OCI-LY7 (cell line): Measurements from ENCODE around the gene JMJD4. TPM values are rescaled to one million over a fixed set of nuclear protein-coding genes. Genes with fewer than 3 reads are reported as not detected.

Experiments used
- BruUV-seq: library from RNA; stranded (reverse); fragments of 400-500 nt; replicated peaks from 2 replicates; lab custom pipeline; 2021; lab: Mats Ljungman, UMichigan
- CTCF ChIA-PET: fragments of 300-600 bp; sonication (Branson Sonifier 250); formaldehyde crosslinking; loops from one replicate; lab custom pipeline; 2022; ENCODE audit warnings: antibody characterized with exemption; ENCODE audit not compliant: unreplicated experiment; lab: Charles Lee
- POLR2A ChIA-PET: fragments of 300-600 bp; sonication (Branson Sonifier 250); formaldehyde crosslinking; loops from one replicate; lab custom pipeline; 2022; ENCODE audit warnings: antibody characterized with exemption; lab: Charles Lee
- DNase-seq: peaks from one replicate; pipeline ENCODE4 v3.0.0-alpha.2; 2015; ENCODE audit warnings: low spot score
- H2AFZ ChIP-seq: fragments of 200-600 bp; sonication (generic), shearing (Covaris generic); 2 replicates; pipeline ENCODE4 v1.6.1; 2014; ENCODE audit warnings: mild to moderate bottlenecking, antibody characterized with exemption, low read length, moderate library complexity
- H3K27ac ChIP-seq: fragments of 200-600 bp; sonication (generic); 2 replicates; pipeline ENCODE4 v1.5.1; 2014; ENCODE audit warnings: mixed run types, low read depth, mild to moderate bottlenecking, moderate library complexity, low read length, inconsistent platforms; ENCODE audit not compliant: poor library complexity, severe bottlenecking
- H3K36me3 ChIP-seq: fragments of 200-600 bp; sonication (generic); 2 replicates; pipeline ENCODE4 v1.6.1; 2014; ENCODE audit warnings: mild to moderate bottlenecking, antibody characterized with exemption, low read length, moderate library complexity, mixed read lengths; ENCODE audit not compliant: insufficient read depth
- H3K4me1 ChIP-seq: fragments of 200-600 bp; sonication (generic); 2 replicates; pipeline ENCODE4 v1.5.1; 2014; ENCODE audit warnings: mild to moderate bottlenecking, low read length; ENCODE audit not compliant: insufficient read depth, poor library complexity, severe bottlenecking
- H3K4me2 ChIP-seq: fragments of 200-600 bp; sonication (generic); 2 replicates; pipeline ENCODE4 v1.6.1; 2014; ENCODE audit warnings: mild to moderate bottlenecking, low read length
- H3K4me3 ChIP-seq: fragments of 200-600 bp; sonication (generic); 2 replicates; pipeline ENCODE4 v1.5.1; 2014; ENCODE audit warnings: mild to moderate bottlenecking, low read depth, low read length; ENCODE audit not compliant: poor library complexity, severe bottlenecking
- H3K79me2 ChIP-seq: fragments of 200-600 bp; sonication (generic); 2 replicates; pipeline ENCODE4 v1.6.1; 2016; ENCODE audit warnings: low read depth, mild to moderate bottlenecking, low read length, moderate library complexity, mixed read lengths; ENCODE audit not compliant: insufficient read depth
- H3K9me2 ChIP-seq: fragments of 200-600 bp; sonication (generic); 2 replicates; pipeline ENCODE4 v1.6.1; 2016; ENCODE audit warnings: mild to moderate bottlenecking, low read length, mixed read lengths; ENCODE audit not compliant: insufficient read depth
- H3K9me3 ChIP-seq: fragments of 200-600 bp; sonication (generic); 2 replicates; pipeline ENCODE4 v1.6.1; 2014; ENCODE audit warnings: mild to moderate bottlenecking, mixed run types, low read length, mixed read lengths
- H4K20me1 ChIP-seq: fragments of 200-600 bp; sonication (generic); 2 replicates; pipeline ENCODE4 v1.6.1; 2014; ENCODE audit warnings: mild to moderate bottlenecking, antibody characterized with exemption, low read length, moderate library complexity, mixed read lengths; ENCODE audit not compliant: insufficient read depth
- EZH2phosphoT487 ChIP-seq: fragments of 200-600 bp; sonication (generic); IDR thresholded peaks from 2 replicates; pipeline ENCODE4 v1.6.1; 2018; ENCODE audit warnings: low read depth, borderline replicate concordance, mild to moderate bottlenecking, mixed run types, antibody characterized with exemption, low read length, moderate library complexity, mixed read lengths
- intact Hi-C: fragments of 100-400 bp; cut with micrococcal nuclease; formaldehyde crosslinking; loops from one replicate; pipeline ENCODE4 v1.10.0; 2022; ENCODE audit not compliant: unreplicated experiment
- total RNA-seq, 2 experiments: library from RNA; depleted of rRNA in 1 of 2; stranded (reverse); fragments of >200 nt in 1 of 2; shearing (Covaris generic) in 1 of 2; gene quantifications; 2 replicates each; pipeline ENCODE4 v1.2.3, GENCODE V29; 2014 to 2022
- TF ChIP-seq, protein P1 (sequence below): fragments of 200-600 bp; sonication (generic); conservative IDR thresholded peaks from 2 replicates; pipeline ENCODE4 v1.5.1; 2014; ENCODE audit warnings: mild to moderate bottlenecking, antibody characterized with exemption, low read length, moderate library complexity, mixed read lengths

JMJD4 gene
- total RNA-seq, 2 experiments from 2014 or later, result 27.8 to 41.8 TPM

- no peak overlapping the region for H3K4me3 ChIP-seq
- H3K4me1 ChIP-seq, result peaks cover 13% of the 10 kb centered on the region
- ChIA-PET CTCF (no interaction called here), POLR2A (no interaction called here)
- H3K27ac ChIP-seq, result no peak overlapping the region
- H3K79me2 ChIP-seq, result peaks cover 17% of the 10 kb centered on the region; the same call in 1 of the 2 replicates
- no peak for TF ChIP-seq EZH2phosphoT487
- TF ChIP-seq, protein P1, sequence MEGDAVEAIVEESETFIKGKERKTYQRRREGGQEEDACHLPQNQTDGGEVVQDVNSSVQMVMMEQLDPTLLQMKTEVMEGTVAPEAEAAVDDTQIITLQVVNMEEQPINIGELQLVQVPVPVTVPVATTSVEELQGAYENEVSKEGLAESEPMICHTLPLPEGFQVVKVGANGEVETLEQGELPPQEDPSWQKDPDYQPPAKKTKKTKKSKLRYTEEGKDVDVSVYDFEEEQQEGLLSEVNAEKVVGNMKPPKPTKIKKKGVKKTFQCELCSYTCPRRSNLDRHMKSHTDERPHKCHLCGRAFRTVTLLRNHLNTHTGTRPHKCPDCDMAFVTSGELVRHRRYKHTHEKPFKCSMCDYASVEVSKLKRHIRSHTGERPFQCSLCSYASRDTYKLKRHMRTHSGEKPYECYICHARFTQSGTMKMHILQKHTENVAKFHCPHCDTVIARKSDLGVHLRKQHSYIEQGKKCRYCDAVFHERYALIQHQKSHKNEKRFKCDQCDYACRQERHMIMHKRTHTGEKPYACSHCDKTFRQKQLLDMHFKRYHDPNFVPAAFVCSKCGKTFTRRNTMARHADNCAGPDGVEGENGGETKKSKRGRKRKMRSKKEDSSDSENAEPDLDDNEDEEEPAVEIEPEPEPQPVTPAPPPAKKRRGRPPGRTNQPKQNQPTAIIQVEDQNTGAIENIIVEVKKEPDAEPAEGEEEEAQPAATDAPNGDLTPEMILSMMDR, result no peak
- no peaks in the 10 kb centered on the region for H3K9me3 ChIP-seq
- DNase-seq, result no peak
- H4K20me1 ChIP-seq, result no peaks in the 10 kb centered on the region
- intact Hi-C loops, result no loop called here
- H3K9me2 ChIP-seq, result no peaks in the 10 kb centered on the region
- BruUV-seq, result no TSS peak
- no peak overlapping the region for H2AFZ ChIP-seq
- H3K4me2 ChIP-seq, result no peak overlapping the region
- H3K36me3 ChIP-seq, result no peaks in the 10 kb centered on the region
Measured at GRCh38 chr1:227740401-227740960, 5.4 kb upstream of the JMJD4 start.

- Histone ChIP-seq H3K79me2 (peaks cover 21% of the 10 kb centered on the region; the same call in 1 of the 2 replicates), H3K27ac (no peak overlapping the region), H3K36me3 (no peaks in the 10 kb centered on the region), H3K9me2 (no peaks in the 10 kb centered on the region), H3K4me2 (no peak overlapping the region), H3K4me3 (no peak overlapping the region), H3K4me1 (peaks cover 7% of the 10 kb centered on the region), H2AFZ (no peak overlapping the region), H4K20me1 (no peaks in the 10 kb centered on the region), H3K9me3 (no peaks in the 10 kb centered on the region)
- no TSS peak for BruUV-seq
- intact Hi-C loops, result no loop called here
- no peak for TF ChIP-seq EZH2phosphoT487
- TF ChIP-seq, protein P1, result no peak
- no peak for DNase-seq
- POLR2A ChIA-PET, result no interaction called here
- CTCF ChIA-PET, result no interaction called here
Measured at GRCh38 chr1:227739636-227740035, 4.5 kb upstream of the JMJD4 start.

- H3K9me2 ChIP-seq, result no peaks in the 10 kb centered on the region
- POLR2A ChIA-PET, result no interaction called here
- intact Hi-C loops, result no loop called here
- H2AFZ ChIP-seq, result no peak overlapping the region
- no TSS peak for BruUV-seq
- H3K4me2 ChIP-seq, result no peak overlapping the region; the same call in 1 of the 2 replicates
- no peak overlapping the region for H3K27ac ChIP-seq
- peaks cover 2% of the 10 kb centered on the region; the same call in 1 of the 2 replicates for H4K20me1 ChIP-seq
- DNase-seq, result no peak
- no peak overlapping the region for H3K4me3 ChIP-seq
- H3K4me1 ChIP-seq, result peaks cover 12% of the 10 kb centered on the region
- CTCF ChIA-PET, result no interaction called here
- no peaks in the 10 kb centered on the region for H3K36me3 ChIP-seq
- H3K9me3 ChIP-seq, result no peaks in the 10 kb centered on the region
- TF ChIP-seq, protein P1, result no peak
- no peak for TF ChIP-seq EZH2phosphoT487
- H3K79me2 ChIP-seq, result peaks cover 29% of the 10 kb centered on the region
Measured at GRCh38 chr1:227738820-227739219, 3.7 kb upstream of the JMJD4 start.
